Epithelial cell of proximal tubule (primary cell): ENCODE results near the gene NLRP4. TPM values are rescaled to one million over a fixed set of nuclear protein-coding genes. Genes with fewer than 3 reads are reported as not detected.

Source experiments
- DNase-seq: peaks from one replicate; pipeline ENCODE4 v3.0.0-alpha.2; 2011; ENCODE audit warnings: low read depth
- H3K4me3 ChIP-seq: 2 replicates; pipeline ENCODE4 v1.5.1; 2011; ENCODE audit warnings: low read depth, mild to moderate bottlenecking, low read length
- total RNA-seq: library from RNA; depleted of rRNA; stranded (reverse); fragments of >200 nt; gene quantifications from 2 replicates; pipeline ENCODE4 v1.2.3, GENCODE V29; 2015
- TF ChIP-seq, protein P1 (sequence below): conservative IDR thresholded peaks from 2 replicates; pipeline ENCODE4 v1.5.1; 2012; ENCODE audit warnings: low read depth, mild to moderate bottlenecking, low read length

NLRP4 gene
- total RNA-seq, 1 donor from 2014 or later, result not detected

DNA sequence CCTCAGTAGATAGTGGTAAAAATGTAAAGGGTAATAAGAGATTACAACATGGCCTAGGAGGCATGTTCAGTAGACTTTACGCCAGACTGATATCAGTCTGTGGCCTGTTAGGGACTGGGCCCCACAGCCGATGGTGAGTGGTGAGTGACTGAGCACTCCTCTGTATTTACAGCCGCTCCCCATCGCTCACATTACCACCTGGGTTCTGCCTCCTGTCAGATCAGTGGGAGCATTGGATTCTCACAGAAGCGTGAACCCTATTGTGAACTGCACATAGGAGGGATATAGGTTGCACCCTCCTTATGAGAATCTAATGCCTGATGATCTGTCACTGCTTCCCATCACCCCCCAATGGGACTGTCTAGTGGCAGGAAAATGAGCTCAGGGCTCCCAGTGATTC, 22.4 kb upstream of the NLRP4 start:
- TF ChIP-seq, protein P1, sequence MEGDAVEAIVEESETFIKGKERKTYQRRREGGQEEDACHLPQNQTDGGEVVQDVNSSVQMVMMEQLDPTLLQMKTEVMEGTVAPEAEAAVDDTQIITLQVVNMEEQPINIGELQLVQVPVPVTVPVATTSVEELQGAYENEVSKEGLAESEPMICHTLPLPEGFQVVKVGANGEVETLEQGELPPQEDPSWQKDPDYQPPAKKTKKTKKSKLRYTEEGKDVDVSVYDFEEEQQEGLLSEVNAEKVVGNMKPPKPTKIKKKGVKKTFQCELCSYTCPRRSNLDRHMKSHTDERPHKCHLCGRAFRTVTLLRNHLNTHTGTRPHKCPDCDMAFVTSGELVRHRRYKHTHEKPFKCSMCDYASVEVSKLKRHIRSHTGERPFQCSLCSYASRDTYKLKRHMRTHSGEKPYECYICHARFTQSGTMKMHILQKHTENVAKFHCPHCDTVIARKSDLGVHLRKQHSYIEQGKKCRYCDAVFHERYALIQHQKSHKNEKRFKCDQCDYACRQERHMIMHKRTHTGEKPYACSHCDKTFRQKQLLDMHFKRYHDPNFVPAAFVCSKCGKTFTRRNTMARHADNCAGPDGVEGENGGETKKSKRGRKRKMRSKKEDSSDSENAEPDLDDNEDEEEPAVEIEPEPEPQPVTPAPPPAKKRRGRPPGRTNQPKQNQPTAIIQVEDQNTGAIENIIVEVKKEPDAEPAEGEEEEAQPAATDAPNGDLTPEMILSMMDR, result no peak
- no peak for DNase-seq
- no peak overlapping the region for H3K4me3 ChIP-seq

DNA sequence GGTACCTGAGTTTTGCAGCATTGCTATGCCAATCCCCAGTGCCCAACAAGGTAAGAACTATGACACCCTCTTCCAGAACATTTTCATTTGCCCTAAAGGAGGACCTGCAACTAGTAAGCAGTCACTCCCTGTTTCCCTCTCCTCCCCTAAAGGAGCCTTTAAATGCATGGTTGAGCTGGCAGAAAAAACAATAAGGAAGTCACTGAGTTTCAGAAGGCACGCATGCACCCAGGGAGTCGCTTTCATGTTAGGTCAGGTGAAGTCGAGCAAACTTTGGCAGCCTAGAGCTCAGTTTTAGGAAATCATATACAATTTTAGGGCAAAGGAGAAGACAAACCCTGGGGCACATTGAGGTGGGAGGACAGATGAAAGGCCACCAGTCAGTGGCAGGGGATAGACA, 16.3 kb upstream of the NLRP4 start:
- no peak overlapping the region for H3K4me3 ChIP-seq
- TF ChIP-seq, protein P1, result no peak
- DNase-seq, result no peak

DNA sequence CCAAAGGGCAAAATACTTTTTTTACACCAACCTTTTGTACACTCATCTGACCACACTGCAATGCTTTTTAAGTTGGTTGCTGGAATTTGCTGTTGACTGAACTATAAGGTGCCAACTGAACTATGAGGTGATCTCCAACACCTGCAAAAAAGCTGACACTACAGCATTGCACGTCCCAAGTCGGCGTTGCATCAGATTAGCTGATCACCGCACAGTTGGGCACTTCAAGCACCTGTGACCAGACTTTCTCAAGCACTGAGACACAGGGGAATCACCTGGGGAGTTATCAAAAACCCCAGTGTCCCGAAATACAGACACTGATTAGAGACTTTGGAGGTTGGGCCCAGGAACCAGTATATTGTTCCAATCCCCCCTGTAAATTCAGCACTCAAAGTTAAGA, 5.7 kb upstream of the NLRP4 start:
- no peak overlapping the region for H3K4me3 ChIP-seq
- no peak for DNase-seq
- TF ChIP-seq, protein P1, result no peak

DNA sequence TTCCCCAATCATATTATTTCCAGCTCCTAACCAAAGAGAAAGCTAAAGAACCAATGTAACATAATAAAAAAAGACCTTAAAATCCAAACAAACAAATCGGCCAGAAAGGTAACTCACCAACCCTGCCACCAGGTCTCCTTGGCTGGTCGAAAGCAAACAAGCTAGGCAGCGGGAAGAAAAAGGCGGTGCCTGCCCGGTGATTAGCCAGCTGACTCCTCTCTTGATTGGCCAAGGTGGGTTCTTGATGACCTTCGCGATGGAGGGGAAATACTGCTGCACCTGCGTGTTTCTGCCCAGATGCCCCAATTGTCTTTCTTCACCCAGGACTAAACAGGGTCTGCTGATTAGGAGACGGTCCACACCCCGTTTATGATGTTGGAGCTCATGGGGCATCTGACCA, 4.5 kb upstream of the NLRP4 start, which contains the start of gene NLRP11:
TSS of gene NLRP11 (minus strand) at position 154 of the 400 bp plus-strand sequence. CDS start 13,825 bp downstream, outside the sequence.
- TF ChIP-seq, protein P1, result no peak
- DNase-seq, result no peak
- H3K4me3 ChIP-seq, result no peak within 1 kb of the TSS

- no peak for DNase-seq
- TF ChIP-seq, protein P1, result no peak
- H3K4me3 ChIP-seq, result no peak overlapping the region
These were observed 3.7 kb upstream of the NLRP4 start for GRCh38 chr19:55832676-55833075.

- TF ChIP-seq, protein P1, result no peak
- no peak for DNase-seq
- no peak overlapping the region for H3K4me3 ChIP-seq
These were observed 1.9 kb downstream of the NLRP4 start for GRCh38 chr19:55838251-55838650.

- H3K4me3 ChIP-seq, result no peak overlapping the region
- TF ChIP-seq, protein P1, result no peak
- no peak for DNase-seq
These were observed 2.6 kb downstream of the NLRP4 start for GRCh38 chr19:55838906-55839305.
